ENCODE data around the gene SLC47A2. TPM values are rescaled to one million over a fixed set of nuclear protein-coding genes. Genes with fewer than 3 reads are reported as not detected.

SLC47A2 gene, protein sequence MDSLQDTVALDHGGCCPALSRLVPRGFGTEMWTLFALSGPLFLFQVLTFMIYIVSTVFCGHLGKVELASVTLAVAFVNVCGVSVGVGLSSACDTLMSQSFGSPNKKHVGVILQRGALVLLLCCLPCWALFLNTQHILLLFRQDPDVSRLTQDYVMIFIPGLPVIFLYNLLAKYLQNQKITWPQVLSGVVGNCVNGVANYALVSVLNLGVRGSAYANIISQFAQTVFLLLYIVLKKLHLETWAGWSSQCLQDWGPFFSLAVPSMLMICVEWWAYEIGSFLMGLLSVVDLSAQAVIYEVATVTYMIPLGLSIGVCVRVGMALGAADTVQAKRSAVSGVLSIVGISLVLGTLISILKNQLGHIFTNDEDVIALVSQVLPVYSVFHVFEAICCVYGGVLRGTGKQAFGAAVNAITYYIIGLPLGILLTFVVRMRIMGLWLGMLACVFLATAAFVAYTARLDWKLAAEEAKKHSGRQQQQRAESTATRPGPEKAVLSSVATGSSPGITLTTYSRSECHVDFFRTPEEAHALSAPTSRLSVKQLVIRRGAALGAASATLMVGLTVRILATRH
- total RNA-seq: not detected in 2 replicates

DNA sequence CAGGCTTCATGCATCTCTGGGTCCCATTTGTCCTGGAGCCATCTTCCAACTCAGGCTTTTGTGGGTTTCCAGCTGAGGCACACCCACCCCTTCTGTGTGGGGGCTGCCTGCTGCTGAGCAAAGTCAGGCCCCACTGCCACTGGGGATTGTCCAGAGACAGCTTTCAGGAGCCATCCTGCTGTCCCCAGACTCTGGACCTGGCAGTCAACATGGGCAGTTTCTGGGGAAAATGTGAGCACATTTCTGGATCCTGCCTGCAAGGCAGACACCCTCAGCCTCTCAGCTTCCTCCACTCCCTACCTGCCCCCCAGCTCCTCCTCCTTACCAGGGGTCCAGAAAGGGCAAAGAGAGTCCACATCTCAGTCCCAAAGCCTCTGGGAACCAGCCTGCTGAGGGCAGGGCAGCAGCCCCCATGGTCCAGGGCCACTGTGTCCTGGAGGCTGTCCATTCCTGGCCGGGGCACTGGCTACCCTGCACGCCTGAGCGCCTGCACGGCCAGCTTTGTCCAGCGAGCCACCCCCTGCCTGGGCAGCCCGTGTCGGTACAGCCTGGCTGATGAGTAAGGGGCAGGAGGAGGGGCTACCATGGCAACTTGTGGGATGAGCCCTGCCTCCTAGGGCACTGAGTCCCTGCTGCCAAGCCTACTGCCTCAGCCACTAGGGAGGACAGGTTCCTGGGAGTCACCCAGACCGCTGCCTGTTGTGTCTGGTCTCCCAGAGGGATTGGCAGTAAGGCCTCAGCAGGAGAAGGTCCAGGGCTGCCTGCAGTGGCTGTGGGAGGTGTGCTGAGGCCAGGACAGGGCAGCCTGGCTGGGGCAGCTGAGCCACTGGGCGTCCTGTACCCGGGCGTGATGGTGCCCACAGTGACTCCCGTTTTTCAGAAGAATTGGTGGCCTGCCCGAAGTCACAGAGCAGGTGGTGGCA is at the start of gene SLC47A2:
SLC47A2 (minus strand) TSS at position 477 of the 923 bp plus-strand sequence; CDS start at position 448, 29 bp downstream.

GRCh38 chr17:19747829-19748806 is 31.7 kb upstream of the SLC47A2 start, which contains the start of gene ALDH3A1:
Gene ALDH3A1, minus strand, starts transcription at chr17:19748298. Its CDS starts 3,169 bp downstream, at chr17:19745129.

GRCh38 chr17:19648475-19649273 is 67.7 kb downstream of the SLC47A2 start, which contains the start of gene ALDH3A2:
Gene ALDH3A2, plus strand, starts transcription at chr17:19648751. Its CDS starts 221 bp downstream, at chr17:19648972.

Other genes with a start within 250 kb of the SLC47A2 start
- gene SLC47A1, start 182.7 kb downstream of the SLC47A2 start, total RNA-seq: 0.86 and 4.4 TPM in 2 replicates
- 15.0 and 17.4 TPM in 2 replicates for gene ALDH3A2, start 67.8 kb downstream of the SLC47A2 start, total RNA-seq
- not detected in 2 replicates for gene ALDH3A1, start 31.7 kb upstream of the SLC47A2 start, total RNA-seq
- 15.0 and 17.0 TPM in 2 replicates for gene ULK2, start 151.4 kb upstream of the SLC47A2 start, total RNA-seq